IPS-18c (cell line): ENCODE measurements around the gene GALNT10.

Experiments
- H3K4me3 ChIP-seq: 2 replicates; pipeline ENCODE4 v1.7.0; 2013; ENCODE audit warnings: low read depth, mild to moderate bottlenecking, low read length, moderate library complexity; ENCODE audit not compliant: insufficient read depth
- H3K9me3 ChIP-seq: one replicate; pipeline ENCODE4 v1.6.1; 2013; ENCODE audit warnings: mild to moderate bottlenecking, low read length, moderate library complexity; ENCODE audit not compliant: control insufficient read depth, insufficient read depth

Gene GALNT10

DNA sequence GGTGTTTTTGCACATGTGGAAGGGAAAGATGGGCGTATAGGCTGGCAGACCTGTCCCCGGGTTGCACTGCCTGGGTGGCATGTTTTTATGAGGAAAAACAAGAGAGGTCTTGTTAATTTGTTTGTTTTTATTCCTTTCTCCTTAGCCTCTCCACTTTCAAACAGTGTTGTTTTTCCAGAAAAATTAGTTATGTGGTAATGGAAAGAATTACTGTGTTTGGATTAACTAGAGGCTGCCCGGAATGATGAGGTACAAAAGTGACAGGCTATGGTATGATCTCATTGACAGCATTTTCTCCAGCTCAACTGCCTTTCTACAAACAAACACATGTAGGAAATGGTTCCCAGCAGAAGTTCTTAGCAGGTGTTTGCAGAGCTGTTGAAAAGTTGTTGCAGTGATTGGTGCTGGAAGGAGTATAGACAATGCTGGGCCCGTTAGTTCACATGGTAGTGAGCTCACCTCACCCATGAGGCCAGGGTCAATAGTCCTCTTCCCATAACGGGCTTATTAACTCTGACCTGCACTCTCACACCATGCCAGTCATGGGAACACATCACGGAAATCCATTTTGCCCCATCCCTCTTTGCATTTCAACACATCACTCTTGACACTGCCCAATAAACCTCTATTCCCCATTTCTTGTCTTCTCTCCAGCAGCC, 144.0 kb downstream of the GALNT10 start:
- no peak overlapping the region for H3K4me3 ChIP-seq
- peaks cover 2% of the 10 kb centered on the region for H3K9me3 ChIP-seq

DNA sequence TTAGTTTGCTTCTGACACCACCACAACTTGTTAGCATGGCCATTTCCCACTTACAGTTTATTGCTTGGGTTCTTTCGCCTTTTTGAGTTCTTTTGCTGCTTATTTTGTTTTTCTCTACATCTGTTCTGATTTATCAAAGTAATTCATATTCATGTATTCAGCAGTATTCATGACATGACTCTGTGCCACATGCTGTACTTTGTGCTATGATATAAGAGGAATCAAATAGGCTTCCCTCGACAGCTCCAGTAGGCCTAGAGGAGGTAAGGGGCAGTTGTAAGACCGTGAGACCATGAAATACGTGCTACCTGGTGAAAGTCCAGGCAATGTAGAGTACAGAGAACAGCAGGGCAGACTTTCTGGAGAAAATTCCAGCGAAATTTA, 144.5 kb downstream of the GALNT10 start:
- Histone ChIP-seq H3K9me3 (peaks cover 2% of the 10 kb centered on the region), H3K4me3 (no peak overlapping the region)

DNA sequence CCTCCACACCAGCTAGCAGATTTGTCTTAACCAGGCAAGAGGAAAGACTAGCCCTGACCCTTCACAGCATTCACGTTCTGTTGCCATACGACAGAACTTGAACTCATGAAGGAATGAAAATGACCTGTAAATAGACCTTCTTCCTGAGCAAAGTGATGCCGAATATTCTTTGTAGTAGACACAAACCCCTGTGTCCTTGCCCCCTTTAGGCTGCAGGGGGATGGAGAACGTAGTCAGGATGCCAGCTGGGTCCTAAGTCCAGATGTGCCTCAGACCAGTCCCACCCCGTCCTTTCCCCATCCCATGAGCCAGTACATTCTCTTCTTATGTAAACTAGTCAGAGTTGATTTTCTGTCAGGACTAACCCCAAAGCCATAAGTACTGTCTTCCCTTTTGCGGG, 151.1 kb downstream of the GALNT10 start:
- no peaks in the 10 kb centered on the region for H3K9me3 ChIP-seq

DNA sequence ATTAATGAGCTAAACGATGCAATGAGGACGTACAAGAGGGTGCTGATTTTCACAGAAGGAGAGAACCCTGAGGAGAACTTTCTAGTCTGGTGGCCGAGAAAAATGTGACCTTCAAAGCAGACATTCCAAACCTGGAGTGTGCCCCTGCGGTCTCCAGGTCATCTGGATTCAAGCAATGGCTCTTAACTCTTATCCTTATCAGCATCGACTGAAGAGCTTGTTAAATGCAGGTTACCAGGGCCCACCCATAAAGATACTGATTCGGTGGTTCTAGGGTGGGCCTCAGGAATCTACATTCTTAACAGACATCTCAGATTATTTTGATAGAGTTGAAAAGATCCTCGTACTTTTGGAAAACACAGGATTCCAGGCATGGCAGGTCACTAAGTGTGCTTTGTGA, 151.7 kb downstream of the GALNT10 start:
- Histone ChIP-seq H3K4me3 (no peak overlapping the region), H3K9me3 (no peaks in the 10 kb centered on the region)

More for the DNA sequence above, 151.1 kb downstream of the GALNT10 start:
- H3K4me3 ChIP-seq: no peak overlapping the region

DNA sequence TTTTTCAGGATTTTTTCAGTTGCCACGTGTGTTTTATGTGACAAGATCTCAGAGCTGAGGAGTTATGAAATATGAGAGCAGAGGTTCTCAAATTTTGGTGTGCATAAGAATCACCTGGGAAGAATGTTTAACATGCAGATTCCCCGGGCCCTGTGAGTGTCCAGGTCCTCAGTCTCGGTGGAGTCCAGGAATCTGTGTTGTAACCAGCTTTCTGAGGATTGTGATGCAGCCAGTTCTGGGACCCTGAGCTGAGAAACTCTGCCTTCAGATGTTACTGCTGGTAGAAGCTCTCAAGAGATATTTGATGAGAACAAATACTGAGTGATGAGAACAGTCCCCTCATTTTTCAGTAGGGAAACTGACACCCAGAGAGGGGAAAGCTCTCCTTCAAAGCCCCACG, 152.4 kb downstream of the GALNT10 start:
- Histone ChIP-seq H3K9me3 (no peaks in the 10 kb centered on the region), H3K4me3 (no peak overlapping the region)

DNA sequence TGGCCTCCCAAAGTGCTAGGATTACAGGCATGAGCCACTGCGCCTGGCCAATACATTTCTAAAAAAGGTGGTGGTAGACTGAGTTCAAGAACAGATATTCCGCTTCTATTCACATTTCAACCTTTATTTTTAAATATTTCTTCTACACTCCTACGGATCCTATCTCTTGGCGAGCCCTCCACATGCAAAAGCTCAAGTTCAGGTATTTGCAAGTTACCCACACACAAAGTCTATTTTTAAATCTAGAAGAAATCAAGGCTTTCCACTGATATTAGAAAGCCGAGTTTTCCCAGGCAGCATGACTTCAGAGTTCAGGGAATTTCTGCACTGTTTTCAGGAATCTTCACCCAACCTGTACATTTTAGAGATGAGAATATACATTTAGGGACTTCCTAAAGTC, 153.9 kb downstream of the GALNT10 start:
- H3K9me3 ChIP-seq: no peaks in the 10 kb centered on the region
- no peak overlapping the region for H3K4me3 ChIP-seq

DNA sequence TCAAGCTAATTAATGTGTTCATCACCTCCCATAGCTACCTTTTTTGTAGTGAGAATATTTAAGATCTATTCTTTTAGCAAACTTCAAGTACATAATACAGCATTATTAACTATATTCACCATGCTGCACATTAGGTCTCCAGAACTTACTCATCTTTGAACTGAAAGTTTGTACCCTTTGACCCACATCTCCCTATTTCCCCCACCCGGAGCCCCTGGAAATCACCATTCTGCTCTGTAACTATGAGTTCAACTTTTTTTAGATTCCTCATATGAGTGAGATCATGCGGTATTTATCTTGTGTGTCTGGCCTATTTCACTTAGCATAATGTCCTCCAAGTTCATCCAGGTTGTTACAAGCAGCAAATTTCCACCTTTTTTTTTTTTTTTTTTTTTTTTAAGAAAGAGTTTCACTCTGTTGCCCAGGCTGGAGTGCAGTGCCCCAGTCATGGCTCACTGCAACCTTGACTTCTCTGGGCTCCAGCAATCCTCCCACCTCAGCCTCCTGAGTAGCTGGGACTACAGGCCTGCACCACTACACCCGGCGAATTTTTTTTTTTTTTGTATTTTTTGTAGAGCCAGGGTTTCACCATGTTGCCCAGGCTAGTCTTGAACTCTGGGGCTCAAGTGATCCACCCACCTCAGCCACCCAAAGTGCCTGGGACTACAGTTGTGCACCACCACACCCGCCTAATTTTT, 154.9 kb downstream of the GALNT10 start:
- Histone ChIP-seq H3K9me3 (no peaks in the 10 kb centered on the region), H3K4me3 (no peak overlapping the region)

DNA sequence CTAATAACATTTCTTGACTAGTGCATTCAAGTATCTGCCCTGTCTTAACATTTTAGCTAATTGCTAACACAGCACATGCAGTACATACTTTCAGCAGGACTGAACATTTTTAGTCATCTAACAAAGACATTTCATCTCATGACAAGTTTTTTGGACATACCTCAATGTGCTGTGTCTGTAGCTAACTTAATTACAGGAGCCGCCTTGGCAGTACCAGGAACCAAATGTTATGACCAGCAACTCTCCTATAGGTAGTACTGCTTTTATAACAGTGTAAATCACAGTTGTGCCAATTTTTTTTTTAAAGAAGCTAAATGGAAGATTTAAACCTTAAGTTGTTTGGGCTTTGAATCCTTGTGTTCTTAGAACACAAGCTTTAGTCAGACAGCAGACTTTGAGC, 155.9 kb downstream of the GALNT10 start:
- no peaks in the 10 kb centered on the region for H3K9me3 ChIP-seq
- H3K4me3 ChIP-seq: no peak overlapping the region

DNA sequence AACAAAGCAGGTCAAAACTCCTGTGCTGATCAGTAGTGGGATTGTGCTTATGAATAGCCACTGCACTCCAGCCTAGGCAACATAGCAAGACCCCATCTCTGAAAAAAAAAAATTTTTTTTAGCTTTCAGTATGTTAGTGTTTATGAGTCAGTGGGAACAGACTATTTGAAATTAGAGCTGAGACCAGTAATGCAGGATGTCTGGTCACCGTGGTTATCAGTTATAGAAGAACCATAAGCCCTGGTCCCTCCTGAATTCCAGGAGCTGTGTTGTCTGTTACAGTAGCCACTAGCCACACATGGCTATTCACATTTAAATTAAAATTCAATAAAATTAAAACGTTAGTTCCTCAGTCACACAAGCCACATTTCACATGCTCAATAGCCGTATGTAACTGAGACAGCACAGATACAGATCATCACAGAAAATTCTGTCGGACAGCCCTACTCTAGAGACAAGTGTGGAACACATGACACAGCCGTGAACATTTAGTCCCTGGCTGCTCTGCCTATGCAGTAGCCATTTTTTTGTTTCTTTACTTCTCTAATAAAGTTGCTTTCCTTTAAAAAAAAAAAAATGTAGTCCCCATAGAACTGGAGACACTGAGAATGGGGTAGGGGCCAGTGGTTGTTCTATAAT, 159.2 kb downstream of the GALNT10 start:
- H3K4me3 ChIP-seq: no peak overlapping the region
- H3K9me3 ChIP-seq: no peaks in the 10 kb centered on the region

DNA sequence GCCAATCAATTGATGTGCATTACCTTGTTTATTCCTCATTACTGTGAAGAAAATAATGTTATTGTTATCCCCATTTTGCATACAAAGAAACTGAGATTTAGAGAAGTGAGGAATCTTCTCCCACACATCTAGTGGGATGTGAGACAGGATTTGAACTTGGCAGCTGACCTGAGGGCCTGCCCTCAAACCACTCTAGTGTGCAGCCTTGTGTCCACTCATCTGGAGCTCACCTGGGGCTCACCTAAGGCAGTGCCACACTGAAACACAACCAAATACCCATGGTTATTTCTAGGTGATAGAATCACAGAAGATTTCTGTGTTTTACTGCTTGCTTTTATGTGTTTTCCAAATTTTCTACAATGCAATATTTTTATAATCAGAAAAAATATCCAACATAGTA, 160.6 kb downstream of the GALNT10 start:
- Histone ChIP-seq H3K4me3 (no peak overlapping the region), H3K9me3 (no peaks in the 10 kb centered on the region)

DNA sequence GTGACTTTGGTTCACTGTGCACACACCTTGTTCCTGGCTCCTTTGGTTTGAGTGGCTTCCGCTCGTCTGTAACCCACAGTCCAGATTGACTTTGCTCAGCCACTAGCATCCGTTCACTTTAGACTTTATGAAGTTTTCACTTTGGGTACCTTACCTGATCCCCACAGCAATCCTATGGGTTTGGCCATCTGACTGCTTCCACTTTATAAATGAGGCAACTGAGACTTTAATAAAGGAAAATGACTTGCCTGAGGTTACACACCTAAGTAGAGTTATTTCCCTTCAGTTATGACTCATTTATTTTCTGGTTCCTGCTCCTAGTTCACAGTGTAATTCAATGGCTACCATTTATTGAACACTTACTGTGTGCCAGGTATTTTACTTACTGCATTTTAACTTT, 161.0 kb downstream of the GALNT10 start:
- Histone ChIP-seq H3K9me3 (no peaks in the 10 kb centered on the region), H3K4me3 (no peak overlapping the region)

DNA sequence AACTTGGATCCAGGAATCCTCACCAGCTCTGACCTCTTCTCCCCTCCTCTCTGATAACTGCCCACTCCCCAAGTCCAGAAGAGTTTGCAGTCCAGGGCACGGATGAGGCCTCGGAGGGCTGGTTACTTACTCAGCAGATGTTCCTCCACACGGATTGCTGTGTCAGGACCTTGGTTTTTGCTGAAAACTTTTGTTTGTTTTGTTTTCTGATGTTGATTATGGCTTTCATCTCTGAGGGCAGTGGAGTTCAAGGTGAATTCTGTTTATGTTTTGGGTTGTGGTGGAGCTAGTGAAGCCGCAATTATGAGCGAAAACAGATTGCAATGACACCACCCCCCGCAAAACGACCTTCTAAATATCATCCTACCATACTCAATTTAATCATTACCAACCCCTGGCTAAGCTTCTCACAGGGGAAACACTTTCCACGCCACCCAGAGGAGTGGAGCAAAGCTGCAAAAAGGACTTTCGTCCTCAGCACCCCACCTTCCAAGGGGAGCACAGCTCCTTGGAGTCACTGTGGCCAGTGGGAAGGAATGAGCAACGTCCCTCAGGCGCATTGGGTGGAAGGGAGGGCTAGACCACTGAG, 162.5 kb downstream of the GALNT10 start:
- Histone ChIP-seq H3K4me3 (no peak overlapping the region), H3K9me3 (no peaks in the 10 kb centered on the region)

DNA sequence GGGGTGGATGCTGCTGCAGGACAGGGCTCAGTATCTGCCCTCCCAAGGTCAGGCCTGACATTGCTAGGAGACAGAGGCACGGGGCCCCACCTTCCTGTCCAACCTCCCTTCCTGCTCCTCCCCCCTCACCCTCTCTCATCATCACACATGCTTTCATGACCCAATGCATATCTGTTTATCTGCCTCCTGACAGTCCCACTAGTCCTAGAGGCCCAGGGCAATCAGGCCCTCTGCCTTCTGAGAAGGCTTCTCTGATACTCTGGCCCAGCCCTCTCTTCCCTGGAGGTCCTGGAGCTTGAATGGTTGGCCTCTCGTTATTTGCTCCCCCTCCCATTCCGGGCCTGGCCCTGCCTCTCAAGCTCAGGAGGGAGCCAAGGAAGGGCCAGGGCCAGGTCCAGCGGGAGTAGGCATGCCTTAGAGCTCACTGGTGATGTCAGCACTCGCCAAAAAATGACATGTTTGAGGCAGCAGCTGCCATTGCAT, 164.6 kb downstream of the GALNT10 start:
- Histone ChIP-seq H3K4me3 (no peak overlapping the region), H3K9me3 (no peaks in the 10 kb centered on the region)

DNA sequence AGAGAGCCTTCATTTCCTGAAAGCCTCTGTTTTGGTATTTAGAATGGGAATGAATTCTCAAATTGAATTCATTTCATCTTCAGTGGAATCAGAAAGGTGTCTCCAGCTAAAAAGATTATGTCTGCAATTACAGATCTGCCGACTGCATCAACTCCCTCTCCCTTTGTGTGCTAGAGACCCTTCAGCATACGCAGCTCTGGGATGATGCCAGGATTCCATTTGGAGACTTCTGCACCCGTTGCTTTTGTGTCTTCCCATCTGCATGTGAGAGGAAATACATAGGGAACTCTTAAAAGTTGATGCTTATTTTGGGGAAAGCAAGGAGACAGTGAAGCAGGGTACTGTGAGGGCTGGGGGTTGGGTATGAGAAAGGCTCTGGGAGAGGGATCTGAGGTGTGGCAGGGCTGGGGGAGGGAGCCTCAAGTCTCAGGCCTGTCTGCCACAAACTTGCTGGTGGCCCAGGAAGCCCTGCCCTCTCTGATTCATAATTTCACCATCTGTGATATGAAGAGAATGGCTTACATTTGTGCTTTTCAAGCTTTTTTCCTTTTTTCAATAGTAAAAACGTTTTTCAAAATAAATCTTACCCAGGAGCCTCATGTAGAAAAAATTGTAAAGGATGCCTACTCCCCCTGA, 165.6 kb downstream of the GALNT10 start:
- Histone ChIP-seq H3K9me3 (no peaks in the 10 kb centered on the region), H3K4me3 (no peak overlapping the region)

DNA sequence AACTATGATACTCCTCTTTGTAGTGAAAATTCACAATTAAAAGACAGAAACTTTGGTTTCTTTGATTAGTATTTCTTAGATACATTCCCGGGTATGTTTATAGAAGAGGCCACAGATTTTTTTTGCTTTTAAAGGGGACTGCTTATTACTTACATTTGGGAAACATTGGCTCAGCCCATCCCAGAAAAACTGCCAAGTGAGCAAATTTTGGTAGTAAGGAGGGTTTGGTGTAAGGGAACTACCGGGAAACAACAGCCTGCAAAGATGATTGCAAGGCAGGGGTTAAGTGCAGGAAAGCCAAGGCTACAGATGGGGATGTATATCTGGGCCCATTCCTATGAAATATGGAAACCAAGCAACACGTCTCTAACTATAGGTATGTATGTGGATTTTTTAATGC, 166.4 kb downstream of the GALNT10 start:
- Histone ChIP-seq H3K9me3 (no peaks in the 10 kb centered on the region), H3K4me3 (no peak overlapping the region)

DNA sequence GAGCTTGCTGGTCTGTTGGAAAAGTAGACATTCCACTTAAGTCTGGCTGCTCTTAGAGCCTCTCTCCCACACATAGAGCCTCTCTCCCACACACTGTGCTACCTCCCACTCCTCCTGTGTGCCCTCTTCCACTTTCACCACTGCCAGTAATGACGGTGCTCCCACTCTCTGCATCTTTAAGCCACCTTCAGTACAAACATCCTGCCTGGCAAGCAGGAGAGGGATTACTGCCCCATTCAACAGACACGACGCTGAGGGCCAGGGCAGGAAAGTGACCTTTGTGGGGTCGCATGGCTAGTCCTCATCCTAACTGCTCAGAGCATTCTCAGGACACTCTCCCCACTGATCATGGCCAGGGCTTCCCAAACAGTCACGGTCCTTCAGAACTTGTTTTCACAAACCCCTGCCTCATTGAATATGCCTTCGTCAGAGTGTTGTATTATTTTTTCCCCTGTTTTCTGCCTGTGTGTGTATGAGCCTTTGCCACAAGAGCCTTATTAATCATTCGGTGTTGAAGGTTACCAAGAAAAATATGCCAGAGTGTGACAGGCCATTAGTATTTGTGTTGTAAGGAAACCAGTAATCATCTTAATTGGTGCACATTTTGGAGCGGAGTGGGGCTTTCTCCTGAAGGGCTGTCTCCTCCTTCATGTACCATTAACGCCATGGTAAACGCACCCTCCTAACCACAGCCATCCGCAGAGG, 168.1 kb downstream of the GALNT10 start:
- Histone ChIP-seq H3K9me3 (no peaks in the 10 kb centered on the region), H3K4me3 (no peak overlapping the region)

DNA sequence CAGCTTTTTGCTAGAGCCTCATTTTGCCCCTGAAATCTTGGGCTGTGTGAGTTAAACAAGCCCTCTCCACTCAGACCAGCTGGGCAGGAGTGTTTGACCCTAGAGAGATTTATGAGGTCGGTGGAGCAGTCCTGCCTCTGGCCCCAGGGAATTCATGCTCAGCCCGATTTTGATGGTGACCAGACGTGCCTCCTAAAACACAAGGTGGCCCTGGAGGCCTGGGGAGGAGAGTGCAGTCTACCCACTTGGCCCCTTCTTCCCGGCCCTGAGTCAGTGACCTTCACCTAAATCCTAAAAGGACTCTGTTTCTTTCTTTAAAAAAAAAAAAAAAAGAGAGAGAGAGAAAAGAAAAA, 168.7 kb downstream of the GALNT10 start:
- no peaks in the 10 kb centered on the region for H3K9me3 ChIP-seq
- H3K4me3 ChIP-seq: no peak overlapping the region
